ENCODE results near the gene MTA1.

DNA sequence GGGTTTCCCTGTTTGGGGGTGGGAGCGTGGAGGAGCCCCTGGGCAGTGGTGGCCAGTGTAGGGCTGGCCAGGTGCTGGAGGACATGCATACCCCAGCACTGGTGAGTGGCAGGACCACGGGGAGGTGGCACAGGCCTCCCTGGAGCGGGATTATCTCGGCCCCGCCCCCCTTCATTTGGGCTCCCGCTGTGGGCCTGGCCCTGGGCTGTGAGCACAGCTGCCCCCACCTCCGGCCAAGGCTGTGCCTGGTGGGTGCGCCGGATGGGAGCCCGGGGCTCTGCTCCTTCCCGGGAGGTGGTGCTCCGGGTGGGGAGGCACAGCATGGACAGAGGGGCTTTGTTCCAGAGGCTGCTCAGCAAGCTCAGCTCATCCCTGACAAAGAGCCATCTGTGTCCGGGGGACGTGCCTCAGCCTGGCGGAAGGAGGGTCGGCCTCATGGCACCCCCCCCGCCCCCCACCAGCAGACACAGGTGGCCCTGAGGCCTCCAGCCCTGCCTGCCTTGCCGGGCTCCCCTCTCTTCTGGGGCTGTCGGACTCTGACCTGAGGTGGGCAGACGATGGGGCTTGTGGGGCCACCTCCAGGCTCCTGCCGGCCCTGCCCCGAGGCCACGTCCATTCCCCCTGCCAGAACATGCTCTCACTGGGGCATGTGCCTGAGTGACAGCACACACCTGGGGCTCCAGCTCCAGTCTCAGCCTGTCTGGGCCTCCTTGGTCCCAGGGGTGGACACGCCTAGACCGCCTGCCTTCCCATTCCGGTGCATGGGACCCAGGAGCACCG, 79.8 kb downstream of the MTA1 start:
- TF ChIP-seq, protein P1, sequence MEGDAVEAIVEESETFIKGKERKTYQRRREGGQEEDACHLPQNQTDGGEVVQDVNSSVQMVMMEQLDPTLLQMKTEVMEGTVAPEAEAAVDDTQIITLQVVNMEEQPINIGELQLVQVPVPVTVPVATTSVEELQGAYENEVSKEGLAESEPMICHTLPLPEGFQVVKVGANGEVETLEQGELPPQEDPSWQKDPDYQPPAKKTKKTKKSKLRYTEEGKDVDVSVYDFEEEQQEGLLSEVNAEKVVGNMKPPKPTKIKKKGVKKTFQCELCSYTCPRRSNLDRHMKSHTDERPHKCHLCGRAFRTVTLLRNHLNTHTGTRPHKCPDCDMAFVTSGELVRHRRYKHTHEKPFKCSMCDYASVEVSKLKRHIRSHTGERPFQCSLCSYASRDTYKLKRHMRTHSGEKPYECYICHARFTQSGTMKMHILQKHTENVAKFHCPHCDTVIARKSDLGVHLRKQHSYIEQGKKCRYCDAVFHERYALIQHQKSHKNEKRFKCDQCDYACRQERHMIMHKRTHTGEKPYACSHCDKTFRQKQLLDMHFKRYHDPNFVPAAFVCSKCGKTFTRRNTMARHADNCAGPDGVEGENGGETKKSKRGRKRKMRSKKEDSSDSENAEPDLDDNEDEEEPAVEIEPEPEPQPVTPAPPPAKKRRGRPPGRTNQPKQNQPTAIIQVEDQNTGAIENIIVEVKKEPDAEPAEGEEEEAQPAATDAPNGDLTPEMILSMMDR (IDR thresholded peaks at IDR 0.05), result no peak
- no peak for TF ChIP-seq POLR2A (IDR thresholded peaks at IDR 0.05)

Data from heart left ventricle (tissue), 13 donors.